GM12892 (cell line): ENCODE measurements around the gene CNTN4.

Source experiments
- POLR2A ChIP-seq: IDR thresholded peaks from 2 replicates; pipeline ENCODE4 v1.6.1; 2011; ENCODE audit warnings: low read depth, low read length, control low read depth
- POLR2AphosphoS5 ChIP-seq: IDR thresholded peaks from 2 replicates; pipeline ENCODE4 v1.6.1; 2011; ENCODE audit warnings: low read depth, low read length, control low read depth
- TAF1 ChIP-seq: IDR thresholded peaks from 2 replicates; pipeline ENCODE4 v1.6.1; 2011; ENCODE audit warnings: low read depth, mild to moderate bottlenecking, control low read depth, low read length, borderline replicate concordance

DNA sequence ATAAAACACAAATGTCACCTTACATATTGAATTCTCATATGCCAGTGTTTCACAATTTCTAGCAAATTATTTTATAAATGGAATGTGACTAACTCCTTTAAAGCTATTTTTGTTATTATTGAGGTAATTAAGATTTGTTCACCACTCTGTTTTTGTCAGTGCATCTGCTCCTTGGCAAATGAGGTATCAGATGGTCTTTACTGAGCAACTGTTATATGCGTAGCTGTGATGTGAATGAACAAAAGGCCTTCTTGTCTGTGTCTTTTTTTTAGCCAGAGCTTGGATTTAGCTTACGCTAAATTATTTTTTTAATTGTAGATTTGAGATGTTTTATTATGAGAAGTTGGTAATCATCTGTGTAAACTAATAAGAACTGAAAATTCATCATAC is 886.2 kb downstream of the CNTN4 start:
- no peak for TF ChIP-seq POLR2A
- no peak for TF ChIP-seq TAF1
- TF ChIP-seq POLR2AphosphoS5 = no peak
